GM12892 (cell line): Measurements from ENCODE around the gene SCAPER.
"Not testable (repeated sequence)": the region's sequence is repeated elsewhere in the genome, so short reads cannot be mapped to it uniquely, and the experiment has no call there.

Source experiments
- DNase-seq: peaks from one replicate; pipeline ENCODE4 v3.0.0; 2011; ENCODE audit not compliant: insufficient read length
- FAIRE-seq: peaks from 2 replicates; lab custom pipeline; 2011; peaks lifted over from hg19 to GRCh38; lab: Jason Lieb, UNC
- POLR2A ChIP-seq: IDR thresholded peaks from 2 replicates; pipeline ENCODE4 v1.6.1; 2011; ENCODE audit warnings: low read depth, low read length, control low read depth
- POLR2AphosphoS5 ChIP-seq: IDR thresholded peaks from 2 replicates; pipeline ENCODE4 v1.6.1; 2011; ENCODE audit warnings: low read depth, low read length, control low read depth
- TAF1 ChIP-seq: IDR thresholded peaks from 2 replicates; pipeline ENCODE4 v1.6.1; 2011; ENCODE audit warnings: low read depth, mild to moderate bottlenecking, control low read depth, low read length, borderline replicate concordance

Gene SCAPER

DNA sequence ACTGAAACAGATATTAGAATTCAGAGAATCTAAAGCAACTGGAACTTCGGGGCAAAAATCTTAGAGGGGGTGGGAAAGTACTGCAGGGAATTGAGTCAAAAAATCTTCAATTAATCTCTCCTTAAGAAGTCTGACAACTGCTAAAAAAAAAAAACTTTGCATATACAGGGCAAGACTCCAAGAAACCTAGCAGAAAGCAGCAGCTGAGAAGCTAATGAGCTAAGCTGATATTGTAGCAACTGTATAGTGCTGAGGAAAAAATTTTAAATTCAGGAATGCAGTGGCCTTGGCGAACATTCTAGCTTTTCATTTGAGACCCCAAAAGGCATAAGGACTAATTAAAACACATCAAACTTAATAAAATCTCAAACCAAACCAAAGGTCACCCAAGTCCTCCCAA is 113.6 kb downstream of the SCAPER start:
- DNase-seq (no peak), FAIRE-seq (no peak)
- TF ChIP-seq POLR2A (no peak), POLR2AphosphoS5 (no peak), TAF1 (no peak)

DNA sequence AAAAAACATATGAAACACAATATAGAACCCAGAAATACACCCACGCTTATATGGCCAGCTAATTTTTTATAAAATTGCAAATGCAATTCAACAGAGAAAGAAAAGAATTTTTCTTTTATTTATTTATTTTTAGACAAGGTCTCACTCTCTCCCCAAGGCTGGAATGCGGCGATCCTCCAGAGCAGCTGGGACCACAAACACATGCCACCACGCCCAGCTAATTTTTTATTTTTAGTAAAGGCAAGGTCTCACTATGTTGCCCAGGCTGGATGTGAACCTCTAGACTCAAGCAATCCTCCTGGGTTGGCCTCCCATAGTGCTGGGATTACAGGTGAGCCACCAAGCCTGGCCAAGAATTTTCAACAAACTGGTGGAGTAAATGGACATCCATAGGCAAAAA is 117.9 kb downstream of the SCAPER start:
- DNase-seq, result no peak
- FAIRE-seq, result no peak
- no peak for TF ChIP-seq TAF1
- TF ChIP-seq POLR2A, result no peak
- TF ChIP-seq POLR2AphosphoS5, result no peak

DNA sequence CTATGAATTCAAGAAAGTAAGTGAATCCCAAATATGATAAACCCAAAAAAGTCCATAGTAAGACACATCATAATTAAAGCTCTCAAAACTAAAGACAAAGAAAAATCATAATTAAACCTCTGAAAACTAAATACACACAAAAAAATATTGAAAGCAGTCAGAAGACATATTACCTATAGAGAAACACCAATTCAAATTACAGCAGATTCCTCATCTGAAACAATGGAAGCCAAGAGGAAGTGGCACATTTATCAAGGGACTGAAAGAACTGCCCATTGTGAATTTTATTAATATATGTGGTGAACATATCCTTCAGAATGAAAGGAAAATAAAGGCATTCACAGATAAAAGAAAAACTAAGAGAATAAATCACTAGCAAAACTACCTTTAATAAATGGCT is 128.2 kb downstream of the SCAPER start:
- DNase-seq, result no peak
- no peak for TF ChIP-seq POLR2A
- TF ChIP-seq TAF1, result no peak
- no peak for TF ChIP-seq POLR2AphosphoS5
- no peak for FAIRE-seq

GRCh38 chr15:76776480-76776879 is 128.7 kb downstream of the SCAPER start:
- DNase-seq (no peak), FAIRE-seq (no peak)
- TF ChIP-seq TAF1 (no peak), POLR2A (no peak), POLR2AphosphoS5 (no peak)

DNA sequence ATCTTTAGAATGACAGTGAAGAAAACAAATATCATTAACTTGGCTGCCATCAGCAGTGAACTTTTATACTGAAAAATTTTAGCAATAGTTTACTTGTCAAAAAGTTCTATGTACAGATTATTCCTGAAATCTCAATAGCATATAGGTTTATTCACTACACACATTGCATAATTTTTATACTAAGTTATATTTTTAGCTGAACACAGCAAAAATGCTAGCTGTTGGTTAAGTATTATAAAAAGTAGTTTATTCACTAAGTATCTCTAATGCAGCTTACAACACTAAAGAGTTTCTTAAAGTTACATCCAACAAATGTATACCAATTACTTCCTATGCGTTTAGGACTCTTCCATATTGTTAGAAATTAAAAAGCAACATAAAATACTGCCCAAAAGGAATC is 131.9 kb downstream of the SCAPER start:
- TF ChIP-seq POLR2AphosphoS5 (no peak), TAF1 (no peak), POLR2A (no peak)
- DNase-seq (no peak), FAIRE-seq (no peak)

GRCh38 chr15:76772776-76773175 is 132.4 kb downstream of the SCAPER start:
- DNase-seq (no peak), FAIRE-seq (no peak)
- TF ChIP-seq POLR2A (no peak), POLR2AphosphoS5 (no peak), TAF1 (no peak)

- FAIRE-seq (no peak), DNase-seq (no peak)
- TF ChIP-seq TAF1 (no peak), POLR2AphosphoS5 (no peak), POLR2A (no peak)
Measured at GRCh38 chr15:76764004-76764403, 141.1 kb downstream of the SCAPER start.

DNA sequence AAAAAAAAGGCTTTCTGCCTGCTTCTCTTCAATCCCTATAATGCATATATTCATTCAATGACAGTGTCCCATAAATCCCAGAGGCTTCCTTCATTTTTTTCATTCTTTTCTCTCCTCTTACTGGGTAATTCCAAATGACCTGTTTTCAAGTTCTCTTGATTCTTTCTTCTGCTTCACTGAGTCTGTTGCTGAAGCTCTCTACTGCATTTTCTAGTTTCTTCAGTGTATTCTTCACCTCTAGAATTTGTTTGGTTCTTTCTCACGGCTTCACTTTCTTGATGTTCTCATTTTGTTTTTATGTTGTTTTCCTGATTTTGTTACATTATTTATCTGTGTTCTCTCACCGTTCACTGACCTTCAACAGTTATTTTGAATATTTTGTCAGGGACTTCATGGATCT is 141.6 kb downstream of the SCAPER start:
- TF ChIP-seq TAF1 (no peak), POLR2AphosphoS5 (no peak), POLR2A (no peak)
- FAIRE-seq (no peak), DNase-seq (no peak)

DNA sequence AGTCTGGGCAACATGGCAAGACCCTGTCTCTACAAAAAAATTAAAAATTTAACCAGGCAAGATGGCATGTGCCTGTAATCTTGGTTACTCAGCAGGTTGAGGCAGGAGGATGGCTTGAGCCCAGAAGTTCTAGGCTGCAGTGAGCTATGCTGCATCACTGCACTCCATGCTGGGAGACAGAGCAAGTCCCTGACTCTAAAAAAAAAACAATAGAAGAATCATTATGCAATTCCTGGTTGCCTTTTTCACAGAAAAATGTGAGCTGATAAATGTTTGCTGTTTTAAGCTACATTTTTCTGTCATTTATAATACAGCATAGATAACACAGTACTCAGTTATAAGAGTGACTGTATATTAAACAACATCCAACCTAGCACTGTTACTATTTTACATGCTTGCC is 148.8 kb downstream of the SCAPER start:
- no peak for DNase-seq
- TF ChIP-seq POLR2A (no peak), POLR2AphosphoS5 (no peak), TAF1 (no peak)
- no peak for FAIRE-seq

DNA sequence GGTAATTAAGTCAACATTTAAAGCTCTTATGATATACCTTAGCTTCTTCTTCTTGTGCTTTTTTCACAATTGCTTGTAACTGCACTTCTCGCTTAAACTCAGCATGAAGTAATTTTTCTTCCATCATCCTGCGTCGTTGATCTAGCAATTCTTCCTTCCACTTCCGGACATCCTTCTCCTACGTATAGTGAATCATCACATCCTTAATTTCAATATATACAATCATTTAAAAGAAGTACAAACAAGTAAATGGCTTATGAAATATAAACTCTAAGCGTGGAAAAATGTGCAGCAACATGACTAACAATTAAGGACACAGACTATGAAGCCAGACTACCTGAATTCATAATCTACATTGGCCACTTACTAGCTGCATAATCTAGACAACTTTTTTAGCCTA is 151.4 kb downstream of the SCAPER start:
- TF ChIP-seq POLR2AphosphoS5, result no peak
- TF ChIP-seq POLR2A, result no peak
- no peak for TF ChIP-seq TAF1
- no peak for FAIRE-seq

DNA sequence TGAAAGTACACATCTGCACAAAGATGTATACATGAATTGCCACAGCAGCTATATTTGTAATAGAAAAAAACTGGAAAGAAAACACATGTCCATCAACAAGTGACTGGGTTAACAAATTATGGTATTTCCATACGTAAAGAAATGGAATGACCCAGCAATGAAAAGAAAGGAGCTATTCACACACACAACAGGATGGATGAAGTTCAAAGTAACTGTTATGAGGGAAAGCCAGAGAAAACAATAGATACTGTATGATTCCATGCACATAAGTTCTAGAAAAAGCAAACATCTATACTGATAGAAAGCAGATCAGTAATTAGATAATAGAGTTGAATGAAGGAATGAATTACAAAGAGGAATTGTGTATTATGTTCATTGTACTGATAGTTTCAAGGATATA is 152.0 kb downstream of the SCAPER start:
- TF ChIP-seq TAF1 (no peak), POLR2A (no peak)
- DNase-seq, result no peak
- FAIRE-seq, result no peak

More for the DNA sequence above, 151.4 kb downstream of the SCAPER start:
- DNase-seq, result no peak

- FAIRE-seq, result no peak
- TF ChIP-seq TAF1 (no peak), POLR2A (no peak), POLR2AphosphoS5 (no peak)
- DNase-seq, result no peak
Measured at GRCh38 chr15:76752549-76752948, 152.6 kb downstream of the SCAPER start.

GRCh38 chr15:76737573-76737972 is 167.6 kb downstream of the SCAPER start:
- TF ChIP-seq TAF1, result no peak
- DNase-seq (no peak), FAIRE-seq (no peak)

GRCh38 chr15:76732321-76732720 is 172.8 kb downstream of the SCAPER start:
- DNase-seq, FAIRE-seq: not testable (repeated sequence)
